Caco-2 (cell line): ENCODE measurements around the gene HSPH1. TPM values are rescaled to one million over a fixed set of nuclear protein-coding genes. Genes with fewer than 3 reads are reported as not detected.
A peak's percentile ranks its signal among the peaks of the same experiment; 100 is the strongest.

Experiments used
- BruUV-seq: library from RNA; stranded (reverse); fragments of 400-500 nt; replicated peaks from 2 replicates; lab custom pipeline; 2021; lab: Mats Ljungman, UMichigan
- CTCF ChIA-PET: fragments of 300-600 bp; sonication (Branson Sonifier 250); formaldehyde crosslinking; loops from one replicate; lab custom pipeline; 2022; ENCODE audit warnings: antibody characterized with exemption; lab: Charles Lee
- POLR2A ChIA-PET: fragments of 300-600 bp; sonication (Branson Sonifier 250); formaldehyde crosslinking; loops from one replicate; lab custom pipeline; 2022; ENCODE audit warnings: antibody characterized with exemption; lab: Charles Lee
- DNase-seq, 2 experiments: peaks; one replicate each; pipeline versions ENCODE4 v3.0.0 to v3.0.0-alpha.2; 2020 to 2022
- H3K27me3 ChIP-seq: replicated peaks from 2 replicates; pipeline ENCODE4 v1.6.0; 2011; ENCODE audit warnings: low read length; ENCODE audit not compliant: control insufficient read depth, insufficient read depth
- H3K36me3 ChIP-seq: 2 replicates; pipeline ENCODE4 v1.5.1; 2011; ENCODE audit warnings: low read length; ENCODE audit not compliant: control insufficient read depth, insufficient read depth
- H3K4me1 ChIP-seq: fragments of 250-450 bp; sonication (Bioruptor Pico); 2 replicates; pipeline ENCODE4 v1.5.1; 2020; ENCODE audit warnings: mild to moderate bottlenecking
- H3K4me3 ChIP-seq: 2 replicates; pipeline ENCODE4 v1.5.1; 2011; ENCODE audit warnings: low read depth, mild to moderate bottlenecking, control low read depth, low read length
- H3K9me3 ChIP-seq: fragments of 250-450 bp; sonication (Bioruptor Pico); 2 replicates; pipeline ENCODE4 v1.5.1; 2020; ENCODE audit warnings: mild to moderate bottlenecking, moderate library complexity
- H3K27ac Mint-ChIP-seq: one replicate; pipeline ENCODE4 v1.8.0; 2022; ENCODE audit warnings: mixed read lengths; ENCODE audit not compliant: unreplicated experiment
- H3K27me3 Mint-ChIP-seq: one replicate; pipeline ENCODE4 v1.8.0; 2022; ENCODE audit warnings: mixed read lengths; ENCODE audit not compliant: insufficient read depth, unreplicated experiment
- H3K36me3 Mint-ChIP-seq: one replicate; pipeline ENCODE4 v1.8.0; 2022; ENCODE audit warnings: mild to moderate bottlenecking, mixed read lengths; ENCODE audit not compliant: insufficient read depth, unreplicated experiment
- H3K4me1 Mint-ChIP-seq: one replicate; pipeline ENCODE4 v1.8.0; 2022; ENCODE audit warnings: low read depth, mixed read lengths; ENCODE audit not compliant: unreplicated experiment
- H3K4me3 Mint-ChIP-seq: one replicate; pipeline ENCODE4 v1.8.0; 2022; ENCODE audit warnings: mild to moderate bottlenecking, moderate library complexity, mixed read lengths; ENCODE audit not compliant: unreplicated experiment
- H3K9me3 Mint-ChIP-seq: one replicate; pipeline ENCODE4 v1.8.0; 2022; ENCODE audit warnings: mixed read lengths; ENCODE audit not compliant: unreplicated experiment
- intact Hi-C: fragments of 100-400 bp; cut with micrococcal nuclease; formaldehyde crosslinking; loops from one replicate; pipeline ENCODE4 v1.10.0; 2022; ENCODE audit not compliant: unreplicated experiment
- total RNA-seq: library from RNA; stranded (reverse); gene quantifications from 2 replicates; pipeline ENCODE4 v1.2.3, GENCODE V29; 2022
- TF ChIP-seq, protein P1 (sequence below), 2 experiments: fragments of 200-600 bp in 1 of 2; IDR thresholded peaks; 1 replicate in 1 of 2; 2 replicates in 1 of 2; pipeline versions ENCODE4 v1.5.1 to v1.8.0; 2011 to 2022; ENCODE audit warnings: antibody characterized with exemption in 1 of 2, control low read depth in 1 of 2, inconsistent platforms in 1 of 2, low read depth in 1 of 2, low read length in 1 of 2, mild to moderate bottlenecking in 1 of 2, moderate library complexity in 1 of 2; ENCODE audit not compliant: insufficient read depth in 1 of 2, severe bottlenecking in 1 of 2, unreplicated experiment in 1 of 2

The HSPH1 gene
- total RNA-seq, 1 experiment from 2014 or later, result 141 TPM

DNA sequence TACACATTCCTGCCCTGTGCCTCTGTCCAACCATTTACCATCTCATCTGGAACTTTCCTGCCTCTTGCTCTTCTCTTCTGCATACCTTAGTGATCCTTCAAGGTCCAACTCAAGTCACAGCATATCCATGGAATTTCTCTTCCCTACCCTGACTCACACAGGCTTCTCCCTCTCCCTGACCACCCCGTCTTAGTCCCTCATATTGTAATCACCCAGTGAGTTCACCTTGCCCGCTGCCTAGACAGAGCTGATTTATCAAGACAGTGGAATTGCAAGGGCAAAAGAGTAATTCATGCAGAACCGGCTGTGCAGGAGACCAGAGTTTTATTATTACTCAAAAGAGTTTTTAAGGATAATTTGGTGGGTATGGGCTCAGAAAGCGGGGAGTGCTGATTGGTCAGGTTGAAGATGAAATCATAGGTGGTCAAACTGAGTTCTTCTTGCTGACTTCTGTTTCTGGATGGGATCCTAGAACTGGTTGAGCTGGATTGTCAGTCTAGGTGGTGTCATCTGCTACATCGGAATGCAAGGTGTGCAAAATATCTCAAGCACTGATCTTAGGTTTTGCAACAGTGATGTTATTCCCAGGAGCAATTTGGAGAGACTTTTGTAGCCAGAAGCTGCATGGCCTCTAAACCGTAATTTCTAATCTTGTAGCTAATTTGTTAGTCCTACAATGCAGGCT lies 67.2 kb downstream of the HSPH1 start:
- no peaks in the 10 kb centered on the region for H3K9me3 ChIP-seq
- H3K4me1 Mint-ChIP-seq, result peaks cover 15% of the 10 kb centered on the region
- peaks cover 1% of the 10 kb centered on the region for H3K27me3 Mint-ChIP-seq
- no peaks in the 10 kb centered on the region for H3K27me3 ChIP-seq
- no TSS peak for BruUV-seq
- peak overlapping the region; percentile 4 for H3K27ac Mint-ChIP-seq
- H3K36me3 Mint-ChIP-seq, result no peaks in the 10 kb centered on the region
- H3K36me3 ChIP-seq, result no peaks in the 10 kb centered on the region
- peak; percentile 54 to 63 for DNase-seq
- CTCF ChIA-PET, result no interaction called here
- H3K4me3 ChIP-seq, result no peak overlapping the region
- peak overlapping the region; percentile 20 for H3K4me3 Mint-ChIP-seq
- POLR2A ChIA-PET, result interaction anchor here (0.5 kb wide), 1 partner anchor 26 kb away, joined by 7 read pairs; no protein-coding TSS in a partner anchor
- no peaks in the 10 kb centered on the region for H3K9me3 Mint-ChIP-seq
- TF ChIP-seq, protein P1, sequence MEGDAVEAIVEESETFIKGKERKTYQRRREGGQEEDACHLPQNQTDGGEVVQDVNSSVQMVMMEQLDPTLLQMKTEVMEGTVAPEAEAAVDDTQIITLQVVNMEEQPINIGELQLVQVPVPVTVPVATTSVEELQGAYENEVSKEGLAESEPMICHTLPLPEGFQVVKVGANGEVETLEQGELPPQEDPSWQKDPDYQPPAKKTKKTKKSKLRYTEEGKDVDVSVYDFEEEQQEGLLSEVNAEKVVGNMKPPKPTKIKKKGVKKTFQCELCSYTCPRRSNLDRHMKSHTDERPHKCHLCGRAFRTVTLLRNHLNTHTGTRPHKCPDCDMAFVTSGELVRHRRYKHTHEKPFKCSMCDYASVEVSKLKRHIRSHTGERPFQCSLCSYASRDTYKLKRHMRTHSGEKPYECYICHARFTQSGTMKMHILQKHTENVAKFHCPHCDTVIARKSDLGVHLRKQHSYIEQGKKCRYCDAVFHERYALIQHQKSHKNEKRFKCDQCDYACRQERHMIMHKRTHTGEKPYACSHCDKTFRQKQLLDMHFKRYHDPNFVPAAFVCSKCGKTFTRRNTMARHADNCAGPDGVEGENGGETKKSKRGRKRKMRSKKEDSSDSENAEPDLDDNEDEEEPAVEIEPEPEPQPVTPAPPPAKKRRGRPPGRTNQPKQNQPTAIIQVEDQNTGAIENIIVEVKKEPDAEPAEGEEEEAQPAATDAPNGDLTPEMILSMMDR (IDR thresholded peaks at IDR 0.05; ENCODE audit: insufficient read depth in 1 of 2, low read depth in 1 of 2, low read length in 1 of 2, severe bottlenecking in 1 of 2, unreplicated experiment in 1 of 2), result no peak
- H3K4me1 ChIP-seq, result peaks cover 20% of the 10 kb centered on the region
- intact Hi-C loops, result no loop called here

DNA sequence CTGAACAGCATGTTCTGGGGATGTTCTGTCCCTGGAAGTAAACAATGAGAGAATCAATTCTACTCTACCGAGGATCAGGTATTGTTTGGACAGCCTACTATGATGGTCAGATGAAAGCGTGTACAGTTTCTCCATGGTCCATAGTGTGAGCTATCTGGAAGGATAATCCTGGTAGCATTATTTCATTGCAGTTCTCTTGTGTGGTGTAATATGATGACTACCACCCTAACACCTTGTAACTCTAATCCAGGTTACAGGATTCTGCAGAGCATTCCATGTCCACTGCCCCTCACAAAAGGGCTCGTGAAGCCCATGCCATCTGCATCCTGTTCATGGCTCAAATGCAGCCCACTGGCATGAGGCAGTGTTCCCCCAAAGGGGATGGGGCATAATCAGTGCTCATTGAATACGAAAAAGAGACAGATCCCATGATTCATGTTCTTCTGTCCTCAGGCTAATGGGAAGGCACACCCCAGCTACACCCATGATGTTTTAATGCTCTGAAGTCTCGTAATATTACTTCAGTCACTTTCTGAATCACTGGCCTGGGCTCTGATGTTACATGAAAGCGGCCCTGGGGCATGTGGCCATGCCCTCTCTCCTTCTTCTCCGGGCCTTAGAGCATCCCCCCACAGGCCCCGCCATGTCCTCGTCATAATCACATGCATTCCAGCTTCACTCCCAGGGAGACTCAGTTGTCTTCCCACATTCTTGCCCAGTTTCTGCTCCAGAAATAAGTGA lies 68.4 kb downstream of the HSPH1 start:
- no peak overlapping the region for H3K4me3 ChIP-seq

DNA sequence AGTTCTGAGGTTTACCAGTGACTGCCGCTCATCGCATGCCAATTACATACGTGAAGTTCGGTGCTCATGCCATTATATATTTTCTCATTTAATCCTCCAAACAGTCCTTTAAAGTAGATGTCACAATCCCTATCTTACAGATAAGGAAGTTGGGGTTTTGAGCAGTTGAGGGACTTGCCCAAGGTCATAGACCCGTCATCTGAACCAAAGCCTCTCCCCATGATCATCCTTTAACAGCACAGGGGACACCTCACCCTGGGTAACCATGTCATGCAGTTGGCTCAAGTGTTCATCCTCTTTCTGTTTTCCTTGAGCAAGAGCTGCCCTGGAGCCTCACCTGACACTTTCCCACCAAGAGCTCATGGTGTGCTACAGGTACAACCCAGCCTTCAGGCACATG lies 69.1 kb downstream of the HSPH1 start:
- H3K4me3 ChIP-seq, result no peak overlapping the region
- intact Hi-C loops, result no loop called here
- H3K9me3 ChIP-seq, result no peaks in the 10 kb centered on the region
- no peaks in the 10 kb centered on the region for H3K36me3 ChIP-seq
- ChIA-PET POLR2A (no interaction called here), CTCF (no interaction called here)
- TF ChIP-seq, protein P1 (IDR thresholded peaks at IDR 0.05; ENCODE audit: insufficient read depth in 1 of 2, low read depth in 1 of 2, low read length in 1 of 2, severe bottlenecking in 1 of 2, unreplicated experiment in 1 of 2), result no peak
- no peak for DNase-seq
- H3K9me3 Mint-ChIP-seq, result no peaks in the 10 kb centered on the region
- no peak overlapping the region for H3K4me3 Mint-ChIP-seq
- peaks cover 20% of the 10 kb centered on the region for H3K4me1 ChIP-seq
- no peaks in the 10 kb centered on the region for H3K27me3 ChIP-seq
- peaks cover 15% of the 10 kb centered on the region for H3K4me1 Mint-ChIP-seq
- no peak overlapping the region for H3K27ac Mint-ChIP-seq
- H3K27me3 Mint-ChIP-seq, result no peaks in the 10 kb centered on the region
- no TSS peak for BruUV-seq
- no peaks in the 10 kb centered on the region for H3K36me3 Mint-ChIP-seq

More for the DNA sequence above, 68.4 kb downstream of the HSPH1 start:
- no peak for DNase-seq
- TF ChIP-seq, protein P1 (IDR thresholded peaks at IDR 0.05; ENCODE audit: insufficient read depth in 1 of 2, low read depth in 1 of 2, low read length in 1 of 2, severe bottlenecking in 1 of 2, unreplicated experiment in 1 of 2), result no peak
- intact Hi-C loops, result no loop called here
- Mint-ChIP-seq H3K9me3 (no peaks in the 10 kb centered on the region), H3K27ac (no peak overlapping the region), H3K4me3 (no peak overlapping the region), H3K27me3 (no peaks in the 10 kb centered on the region), H3K4me1 (peaks cover 15% of the 10 kb centered on the region), H3K36me3 (no peaks in the 10 kb centered on the region)
- Histone ChIP-seq H3K9me3 (no peaks in the 10 kb centered on the region), H3K36me3 (no peaks in the 10 kb centered on the region), H3K4me1 (peaks cover 20% of the 10 kb centered on the region), H3K27me3 (no peaks in the 10 kb centered on the region)
- CTCF ChIA-PET, result interaction anchor here (0.7 kb wide), 1 partner anchor 61 kb away, joined by 3 read pairs; no protein-coding TSS in a partner anchor
- POLR2A ChIA-PET, result no interaction called here
- no TSS peak for BruUV-seq
